ENCODE measurements around the gene BIN1. TPM values are rescaled to one million over a fixed set of nuclear protein-coding genes. Genes with fewer than 3 reads are reported as not detected.

The BIN1 gene
- total RNA-seq, 1 experiment from 2014 or later: 31.8 TPM

Other genes with a start within 250 kb of the BIN1 start
- gene TEX51, start 208.3 kb downstream of the BIN1 start, total RNA-seq (2021; ENCODE audit: unreplicated experiment): not detected
- gene CYP27C1, start 113.1 kb upstream of the BIN1 start, total RNA-seq (2021; ENCODE audit: unreplicated experiment): not detected
- 52.7 TPM for gene ERCC3, start 187.0 kb upstream of the BIN1 start, total RNA-seq (2021; ENCODE audit: unreplicated experiment)